Measurements from ENCODE around the gene RUBCNL. TPM values are rescaled to one million over a fixed set of nuclear protein-coding genes. Genes with fewer than 3 reads are reported as not detected.

The RUBCNL gene
- total RNA-seq, 1 donor from 2014 or later = 0.78 TPM

DNA sequence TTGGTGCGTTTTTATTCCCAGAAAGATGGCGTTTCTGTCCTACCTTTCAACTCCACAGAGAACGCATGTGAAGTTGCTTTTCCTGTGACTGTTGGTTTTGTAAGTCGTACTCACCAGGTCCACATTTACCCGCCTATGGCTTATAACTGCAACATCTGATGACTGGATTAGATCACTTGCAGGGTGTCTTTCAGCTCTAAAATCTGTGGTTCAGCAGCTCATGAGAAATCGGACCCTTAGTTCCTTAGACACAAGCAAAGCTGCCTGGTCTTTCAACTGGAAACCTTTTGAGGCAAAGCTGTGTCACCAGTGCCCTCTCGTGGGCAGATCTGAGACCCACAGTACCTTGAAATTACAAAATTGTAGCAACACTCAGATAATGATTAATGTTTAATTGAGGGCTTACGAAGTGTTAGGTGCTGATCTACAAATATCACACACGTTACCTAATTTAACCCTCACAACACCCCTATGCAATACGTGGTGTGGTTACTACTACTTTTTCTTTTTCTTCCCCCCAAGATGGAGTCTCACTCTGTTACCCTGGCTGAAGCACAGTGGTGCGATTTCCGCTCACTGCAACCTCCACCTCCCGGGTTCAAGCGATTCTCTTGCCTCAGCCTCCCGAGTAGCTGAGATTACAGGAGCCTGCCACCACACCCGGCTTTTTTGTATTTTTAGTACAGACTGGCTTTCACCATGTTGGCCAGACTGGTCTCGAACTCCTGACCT is 65.4 kb downstream of the RUBCNL start:
- Mint-ChIP-seq H3K9me3 (ENCODE audit: unreplicated experiment) (no peaks in the 10 kb centered on the region), H3K4me3 (ENCODE audit: unreplicated experiment) (no peak overlapping the region), H3K36me3 (ENCODE audit: unreplicated experiment) (no peaks in the 10 kb centered on the region), H3K27me3 (ENCODE audit: unreplicated experiment) (peaks cover 15% of the 10 kb centered on the region), H3K4me1 (ENCODE audit: unreplicated experiment) (peaks cover 3% of the 10 kb centered on the region), H3K27ac (ENCODE audit: unreplicated experiment) (no peak overlapping the region)
- TF ChIP-seq, protein P1, sequence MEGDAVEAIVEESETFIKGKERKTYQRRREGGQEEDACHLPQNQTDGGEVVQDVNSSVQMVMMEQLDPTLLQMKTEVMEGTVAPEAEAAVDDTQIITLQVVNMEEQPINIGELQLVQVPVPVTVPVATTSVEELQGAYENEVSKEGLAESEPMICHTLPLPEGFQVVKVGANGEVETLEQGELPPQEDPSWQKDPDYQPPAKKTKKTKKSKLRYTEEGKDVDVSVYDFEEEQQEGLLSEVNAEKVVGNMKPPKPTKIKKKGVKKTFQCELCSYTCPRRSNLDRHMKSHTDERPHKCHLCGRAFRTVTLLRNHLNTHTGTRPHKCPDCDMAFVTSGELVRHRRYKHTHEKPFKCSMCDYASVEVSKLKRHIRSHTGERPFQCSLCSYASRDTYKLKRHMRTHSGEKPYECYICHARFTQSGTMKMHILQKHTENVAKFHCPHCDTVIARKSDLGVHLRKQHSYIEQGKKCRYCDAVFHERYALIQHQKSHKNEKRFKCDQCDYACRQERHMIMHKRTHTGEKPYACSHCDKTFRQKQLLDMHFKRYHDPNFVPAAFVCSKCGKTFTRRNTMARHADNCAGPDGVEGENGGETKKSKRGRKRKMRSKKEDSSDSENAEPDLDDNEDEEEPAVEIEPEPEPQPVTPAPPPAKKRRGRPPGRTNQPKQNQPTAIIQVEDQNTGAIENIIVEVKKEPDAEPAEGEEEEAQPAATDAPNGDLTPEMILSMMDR (IDR thresholded peaks at IDR 0.05) = peak; percentile 88
- no peak for DNase-seq (ENCODE audit: extremely low spot score, unreplicated experiment)

DNA sequence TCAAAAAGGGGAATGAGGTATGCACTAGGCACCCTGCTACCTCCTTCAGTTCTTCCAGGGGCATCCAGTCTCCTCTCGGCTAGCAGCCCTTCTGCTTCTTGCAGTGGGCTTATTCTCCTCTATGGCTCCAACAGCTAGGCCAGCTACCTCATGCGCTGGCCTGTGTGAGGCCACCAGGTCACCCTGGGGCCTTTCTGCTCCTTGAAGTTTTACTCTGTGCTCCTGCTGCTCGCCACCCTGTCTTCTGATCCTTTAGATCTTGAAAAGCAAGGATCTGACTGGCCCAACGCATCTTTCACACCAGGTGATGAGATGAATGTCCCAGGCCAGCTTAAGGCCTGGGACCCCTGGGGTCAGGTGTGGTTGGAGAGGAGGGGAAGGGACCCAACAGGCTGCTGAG is 66.2 kb downstream of the RUBCNL start:
- Mint-ChIP-seq H3K27me3 (ENCODE audit: unreplicated experiment) (peaks cover 15% of the 10 kb centered on the region), H3K27ac (ENCODE audit: unreplicated experiment) (no peak overlapping the region), H3K4me3 (ENCODE audit: unreplicated experiment) (no peak overlapping the region), H3K4me1 (ENCODE audit: unreplicated experiment) (peaks cover 3% of the 10 kb centered on the region), H3K36me3 (ENCODE audit: unreplicated experiment) (no peaks in the 10 kb centered on the region), H3K9me3 (ENCODE audit: unreplicated experiment) (no peaks in the 10 kb centered on the region)
- DNase-seq (ENCODE audit: extremely low spot score, unreplicated experiment) = no peak
- TF ChIP-seq, protein P1 (IDR thresholded peaks at IDR 0.05) = no peak

DNA sequence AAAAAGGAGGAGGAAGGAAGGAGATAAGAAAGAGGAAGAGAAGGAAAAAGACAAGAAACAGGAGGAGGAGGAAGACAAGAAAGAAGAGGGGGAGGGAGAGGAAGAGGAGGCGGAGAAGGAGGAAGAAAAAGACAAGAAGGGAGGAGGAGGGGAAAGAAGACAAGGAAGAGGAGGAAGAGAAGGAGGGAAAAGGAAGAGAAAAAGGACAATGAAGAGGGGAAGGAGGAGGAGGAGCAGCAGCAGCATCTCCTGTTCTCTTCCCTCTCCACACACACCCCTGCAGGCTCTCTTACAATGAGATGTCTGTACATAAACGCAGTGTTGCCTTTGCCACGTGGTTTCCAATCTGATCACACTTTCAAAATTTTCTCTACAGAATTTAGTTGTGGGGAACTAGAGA is 66.6 kb downstream of the RUBCNL start:
- TF ChIP-seq, protein P1 (IDR thresholded peaks at IDR 0.05) = no peak
- Mint-ChIP-seq H3K27me3 (ENCODE audit: unreplicated experiment) (peaks cover 15% of the 10 kb centered on the region), H3K27ac (ENCODE audit: unreplicated experiment) (no peak overlapping the region), H3K4me1 (ENCODE audit: unreplicated experiment) (peaks cover 3% of the 10 kb centered on the region), H3K9me3 (ENCODE audit: unreplicated experiment) (no peaks in the 10 kb centered on the region), H3K4me3 (ENCODE audit: unreplicated experiment) (no peak overlapping the region), H3K36me3 (ENCODE audit: unreplicated experiment) (no peaks in the 10 kb centered on the region)
- no peak for DNase-seq (ENCODE audit: extremely low spot score, unreplicated experiment)

DNA sequence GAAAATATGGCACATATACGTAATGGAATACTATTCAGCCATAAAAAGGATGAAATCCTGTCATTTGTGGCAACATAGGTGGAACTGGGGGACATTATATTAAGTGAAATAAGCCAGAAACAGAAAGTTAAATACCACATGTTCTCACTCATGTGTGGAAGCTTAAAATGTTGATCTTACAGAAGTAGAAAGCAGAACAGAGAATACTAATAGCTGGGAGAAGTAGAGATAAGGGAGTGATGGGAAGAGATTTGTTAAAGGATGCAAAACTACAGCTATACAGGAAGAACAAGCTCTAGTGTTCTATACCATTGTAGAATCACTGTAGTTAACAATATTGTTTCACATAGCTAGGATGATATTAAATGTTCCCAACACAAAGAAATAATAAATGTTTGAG is 68.1 kb downstream of the RUBCNL start:
- no peak overlapping the region for H3K4me3 Mint-ChIP-seq (ENCODE audit: unreplicated experiment)
- H3K4me1 Mint-ChIP-seq (ENCODE audit: unreplicated experiment) = peaks cover 3% of the 10 kb centered on the region
- TF ChIP-seq, protein P1 (IDR thresholded peaks at IDR 0.05) = no peak
- H3K9me3 Mint-ChIP-seq (ENCODE audit: unreplicated experiment) = no peaks in the 10 kb centered on the region
- no peaks in the 10 kb centered on the region for H3K36me3 Mint-ChIP-seq (ENCODE audit: unreplicated experiment)
- no peak for DNase-seq (ENCODE audit: extremely low spot score, unreplicated experiment)
- no peak overlapping the region for H3K27ac Mint-ChIP-seq (ENCODE audit: unreplicated experiment)
- peaks cover 15% of the 10 kb centered on the region for H3K27me3 Mint-ChIP-seq (ENCODE audit: unreplicated experiment)

DNA sequence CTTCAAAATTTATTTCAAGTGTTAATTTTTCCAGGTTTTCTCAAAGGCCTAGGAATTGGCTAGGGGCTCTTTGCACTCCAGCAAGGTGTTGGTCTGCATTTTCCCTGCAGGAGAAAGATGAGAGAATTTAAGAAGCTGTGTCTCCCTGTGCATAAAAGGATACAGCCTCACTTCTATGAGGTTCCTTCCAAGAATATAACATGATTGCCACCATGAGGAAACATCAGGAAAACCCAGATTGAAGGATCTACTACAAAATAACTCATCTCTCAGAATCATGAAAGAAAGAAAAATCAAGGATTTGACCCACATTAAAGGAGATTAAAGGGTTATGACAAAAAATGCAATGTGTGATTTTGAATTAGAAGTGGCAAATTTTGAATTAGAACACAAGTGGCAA is 69.9 kb downstream of the RUBCNL start:
- TF ChIP-seq, protein P1 (IDR thresholded peaks at IDR 0.05) = peak; percentile 45
- Mint-ChIP-seq H3K36me3 (ENCODE audit: unreplicated experiment) (no peaks in the 10 kb centered on the region), H3K27me3 (ENCODE audit: unreplicated experiment) (peaks cover 11% of the 10 kb centered on the region), H3K4me1 (ENCODE audit: unreplicated experiment) (peaks cover 3% of the 10 kb centered on the region), H3K27ac (ENCODE audit: unreplicated experiment) (no peak overlapping the region), H3K4me3 (ENCODE audit: unreplicated experiment) (no peak overlapping the region), H3K9me3 (ENCODE audit: unreplicated experiment) (no peaks in the 10 kb centered on the region)
- no peak for DNase-seq (ENCODE audit: extremely low spot score, unreplicated experiment)

Data from osteocyte (in vitro differentiated cells).